Fibroblast of lung (primary cell): ENCODE data around the gene SPNS3. TPM values are rescaled to one million over a fixed set of nuclear protein-coding genes. Genes with fewer than 3 reads are reported as not detected.

Experiments
- DNase-seq, 2 donors: peaks; one replicate each; pipeline versions ENCODE4 v3.0.0 to v3.0.0-alpha.2; 2010; ENCODE audit warnings: low read depth in 2 of 2
- H2AFZ ChIP-seq: 2 replicates; pipeline ENCODE4 v1.5.1; 2012; ENCODE audit warnings: low read length, control low read depth, inconsistent platforms
- H3K27ac ChIP-seq: 2 replicates; pipeline ENCODE4 v1.5.1; 2011; ENCODE audit warnings: low read length, control low read depth; ENCODE audit not compliant: insufficient read depth
- H3K27me3 ChIP-seq: 2 replicates; pipeline ENCODE4 v1.5.1; 2011; ENCODE audit warnings: mild to moderate bottlenecking, low read length; ENCODE audit not compliant: control insufficient read depth, insufficient read depth
- H3K36me3 ChIP-seq: 2 replicates; pipeline ENCODE4 v1.5.1; 2011; ENCODE audit warnings: low read length; ENCODE audit not compliant: control insufficient read depth, insufficient read depth
- H3K4me1 ChIP-seq: 2 replicates; pipeline ENCODE4 v1.5.1; 2011; ENCODE audit warnings: low read length; ENCODE audit not compliant: control insufficient read depth, insufficient read depth; ENCODE audit errors: extremely low read depth
- H3K4me2 ChIP-seq: 2 replicates; pipeline ENCODE4 v1.5.1; 2011; ENCODE audit warnings: low read length, control low read depth; ENCODE audit not compliant: insufficient read depth; ENCODE audit errors: extremely low read depth
- H3K4me3 ChIP-seq, 4 experiments: fragments of 200-600 bp in 1 of 4; sonication (generic) in 1 of 4; replicated peaks in 1 of 4; 2 replicates each; pipeline ENCODE4 v1.5.1; 2011 to 2016; ENCODE audit warnings: low read length in 4 of 4, low read depth in 3 of 4, mild to moderate bottlenecking in 3 of 4, control low read depth in 2 of 4, inconsistent platforms in 1 of 4, mixed read lengths in 1 of 4; ENCODE audit not compliant: insufficient read depth in 1 of 4; ENCODE audit errors: control extremely low read depth in 1 of 4
- H3K79me2 ChIP-seq: 2 replicates; pipeline ENCODE4 v1.5.1; 2012; ENCODE audit warnings: mild to moderate bottlenecking, low read length, inconsistent platforms; ENCODE audit not compliant: control insufficient read depth, insufficient read depth
- H3K9ac ChIP-seq: 2 replicates; pipeline ENCODE4 v1.5.1; 2011; ENCODE audit warnings: mild to moderate bottlenecking, low read length, control low read depth; ENCODE audit not compliant: insufficient read depth
- H3K9me3 ChIP-seq: 2 replicates; pipeline ENCODE4 v1.5.1; 2012; ENCODE audit warnings: low read depth, low read length; ENCODE audit not compliant: control insufficient read depth, insufficient read depth
- H4K20me1 ChIP-seq: 2 replicates; pipeline ENCODE4 v1.5.1; 2011; ENCODE audit warnings: low read length; ENCODE audit not compliant: control insufficient read depth, insufficient read depth; ENCODE audit errors: extremely low read depth
- CTCF ChIP-seq, 2 donors: IDR thresholded peaks in 1 of 2; conservative IDR thresholded peaks in 1 of 2; 1 replicate in 1 of 2; 2 replicates in 1 of 2; pipeline ENCODE4 v1.5.1; 2011 to 2012; ENCODE audit warnings: low read length in 2 of 2, control low read depth in 1 of 2, inconsistent platforms in 1 of 2, low read depth in 1 of 2, mild to moderate bottlenecking in 1 of 2
- EZH2 ChIP-seq: IDR thresholded peaks from 2 replicates; pipeline ENCODE4 v1.5.1; 2012; ENCODE audit warnings: low read length, control low read depth, mild to moderate bottlenecking; ENCODE audit errors: missing control alignments
- polyA plus RNA-seq, 2 donors: library from polyadenylated mRNA; depleted of rRNA in 1 of 2; stranded (reverse) in 1 of 2; unstranded in 1 of 2; fragments of >200 nt; gene quantifications; 2 replicates each; pipeline ENCODE4 v1.2.1, GENCODE V29; 2011 to 2012; ENCODE audit warnings: missing spikeins in 1 of 2
- total RNA-seq: library from RNA; depleted of rRNA; stranded (reverse); fragments of >200 nt; gene quantifications from 2 replicates; pipeline ENCODE4 v1.2.1, GENCODE V29; 2014

Gene SPNS3
- total and polyA plus RNA-seq, 2 donors (not counting 1 experiment from before 2014, with no cell fraction given) = not detected

DNA sequence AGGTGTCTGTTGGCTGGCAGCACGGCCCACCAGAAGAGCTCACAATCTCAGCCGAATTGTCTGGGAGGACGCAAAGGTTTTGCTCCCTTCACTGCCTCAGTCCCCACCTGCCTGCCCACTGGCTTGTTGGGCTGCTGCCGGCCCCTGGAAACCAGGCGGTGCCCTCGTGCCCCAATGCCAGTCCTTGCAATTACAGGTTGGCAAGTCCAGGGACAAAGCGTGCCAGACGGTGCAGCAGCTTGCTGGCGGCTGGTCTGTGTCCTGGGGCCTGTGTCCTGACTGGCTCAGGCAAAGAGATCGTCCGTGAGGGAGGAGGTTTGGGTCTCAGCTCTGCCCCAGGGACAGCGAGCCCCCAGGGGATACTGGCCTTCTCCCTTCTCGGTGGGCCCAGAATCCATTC lies 40.4 kb downstream of the SPNS3 start:
- no peaks in the 10 kb centered on the region for H3K27me3 ChIP-seq
- no peak overlapping the region for H3K9ac ChIP-seq
- no peaks in the 10 kb centered on the region for H3K4me1 ChIP-seq
- H4K20me1 ChIP-seq = no peaks in the 10 kb centered on the region
- no peak overlapping the region for H2AFZ ChIP-seq
- no peak overlapping the region for H3K4me3 ChIP-seq
- TF ChIP-seq EZH2 = no peak
- TF ChIP-seq CTCF (conservative IDR thresholded peaks at IDR 0.05 in 1 of 2, IDR thresholded peaks at IDR 0.05 in 1 of 2; ENCODE audit: low read depth in 1 of 2, low read length in 2 of 2) = no peak
- H3K79me2 ChIP-seq = no peaks in the 10 kb centered on the region
- H3K4me2 ChIP-seq = no peak overlapping the region
- no peaks in the 10 kb centered on the region for H3K9me3 ChIP-seq
- no peak for DNase-seq
- no peaks in the 10 kb centered on the region for H3K36me3 ChIP-seq
- no peak overlapping the region for H3K27ac ChIP-seq

DNA sequence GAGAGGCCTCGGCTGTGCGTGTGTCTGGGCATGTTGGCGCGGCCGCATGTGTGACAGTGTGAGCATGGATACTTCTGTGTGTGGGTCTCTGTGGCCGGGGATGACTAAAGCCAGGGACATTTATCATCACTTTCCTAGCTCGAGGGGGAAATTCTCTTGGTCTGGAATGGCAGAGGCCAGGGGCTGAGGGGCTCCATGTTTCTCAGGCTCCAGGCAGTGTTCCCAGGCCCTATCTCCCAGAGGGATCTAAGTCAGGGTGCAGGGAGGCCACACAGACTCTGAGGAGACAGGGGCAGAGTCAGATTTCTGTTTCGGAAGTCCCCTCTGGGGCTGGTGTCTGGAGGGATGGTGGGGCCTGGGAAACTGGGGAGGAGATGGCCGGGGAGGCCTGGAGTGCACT lies 41.3 kb downstream of the SPNS3 start:
- Histone ChIP-seq H3K4me2 (no peak overlapping the region), H3K27ac (no peak overlapping the region), H4K20me1 (no peaks in the 10 kb centered on the region), H3K9me3 (no peaks in the 10 kb centered on the region), H3K79me2 (no peaks in the 10 kb centered on the region), H3K4me3 (no peak overlapping the region), H3K27me3 (no peaks in the 10 kb centered on the region), H3K4me1 (no peaks in the 10 kb centered on the region), H3K9ac (no peak overlapping the region), H3K36me3 (no peaks in the 10 kb centered on the region), H2AFZ (no peak overlapping the region)
- TF ChIP-seq EZH2 (no peak), CTCF (conservative IDR thresholded peaks at IDR 0.05 in 1 of 2, IDR thresholded peaks at IDR 0.05 in 1 of 2; ENCODE audit: low read depth in 1 of 2, low read length in 2 of 2) (no peak)
- DNase-seq = no peak

DNA sequence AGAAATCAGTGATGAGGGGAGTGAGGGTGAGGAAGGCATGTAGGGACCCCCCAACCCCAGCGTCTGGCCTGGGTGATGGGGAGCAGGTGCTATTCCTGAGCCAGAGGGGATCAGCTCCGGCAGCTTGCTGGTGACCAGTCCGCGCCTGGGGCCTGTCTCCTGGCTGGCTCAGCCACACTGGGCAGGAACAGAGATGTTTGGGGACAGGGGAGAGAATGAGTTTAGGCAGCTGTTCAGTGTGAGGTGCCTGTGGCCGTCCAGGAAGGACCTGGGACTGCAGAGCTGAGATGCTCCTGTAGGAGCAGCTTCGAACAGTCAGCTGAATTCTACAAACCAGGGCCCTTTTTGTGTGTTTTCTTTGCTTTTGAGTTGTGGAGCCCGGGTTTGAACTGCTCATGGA lies 41.7 kb downstream of the SPNS3 start:
- Histone ChIP-seq H3K27ac (no peak overlapping the region), H3K4me2 (no peak overlapping the region), H3K36me3 (no peaks in the 10 kb centered on the region), H3K79me2 (no peaks in the 10 kb centered on the region), H2AFZ (no peak overlapping the region), H3K4me1 (no peaks in the 10 kb centered on the region), H3K27me3 (no peaks in the 10 kb centered on the region), H3K9me3 (no peaks in the 10 kb centered on the region), H4K20me1 (no peaks in the 10 kb centered on the region), H3K9ac (no peak overlapping the region), H3K4me3 (no peak overlapping the region)
- TF ChIP-seq EZH2 = no peak
- no peak for DNase-seq
